K562 (cell line): ENCODE data around the gene ATF4. TPM values are rescaled to one million over a fixed set of nuclear protein-coding genes. Genes with fewer than 3 reads are reported as not detected.

Experiments
- CCNT2 ChIP-seq: IDR thresholded peaks from 2 replicates; pipeline ENCODE4 v1.6.1; 2011; ENCODE audit warnings: borderline replicate concordance, low read depth, mild to moderate bottlenecking, moderate library complexity, mixed read lengths, low read length; ENCODE audit not compliant: insufficient read length; ENCODE audit errors: extremely low read depth
- CTBP1 ChIP-seq: fragments of 450-650 bp; IDR thresholded peaks from 2 replicates; pipeline ENCODE4 v1.6.1; 2016; ENCODE audit warnings: borderline replicate concordance
- DDX20 ChIP-seq: fragments of 450-650 bp; IDR thresholded peaks from 2 replicates; pipeline ENCODE4 v1.6.1; 2016; ENCODE audit warnings: missing genetic modification characterization, low read depth, mild to moderate bottlenecking, missing compliant biosample characterization, moderate library complexity
- DLX4 ChIP-seq: fragments of 250-450 bp; sonication (Bioruptor Pico); IDR thresholded peaks from 2 replicates; pipeline ENCODE4 v1.6.1; 2021; ENCODE audit warnings: mild to moderate bottlenecking
- LCOR ChIP-seq: sonication (generic); formaldehyde crosslinking; IDR thresholded peaks from 2 replicates; pipeline ENCODE4 v1.8.0; 2022; ENCODE audit warnings: mild to moderate bottlenecking, missing genetic modification reagents
- PHF20 ChIP-seq: fragments of 450-650 bp; IDR thresholded peaks from 2 replicates; pipeline ENCODE4 v1.6.1; 2018; ENCODE audit not compliant: partially characterized antibody
- SMARCA5 ChIP-seq: fragments of 450-650 bp; IDR thresholded peaks from 2 replicates; pipeline ENCODE4 v1.6.1; 2016
- THAP12 ChIP-seq: fragments of 250-450 bp; sonication (Bioruptor Pico); IDR thresholded peaks from 2 replicates; pipeline ENCODE4 v1.9.0; 2021; ENCODE audit warnings: mild to moderate bottlenecking, inconsistent platforms
- UBTF ChIP-seq, 2 experiments: IDR thresholded peaks; 2 replicates each; pipeline ENCODE4 v1.6.1; 2012; ENCODE audit warnings: improper control_type of control experiment in 2 of 2, low read depth in 2 of 2, low read length in 2 of 2, borderline replicate concordance in 1 of 2
- ZFP91 ChIP-seq: sonication (generic); formaldehyde crosslinking; IDR thresholded peaks from 2 replicates; pipeline ENCODE4 v1.8.0; 2022; ENCODE audit warnings: mild to moderate bottlenecking, missing genetic modification reagents
- ZNF165 ChIP-seq: fragments of 250-450 bp; sonication (Bioruptor Pico); IDR thresholded peaks from 2 replicates; pipeline ENCODE4 v1.4.0; 2020; ENCODE audit warnings: borderline replicate concordance
- polyA plus RNA-seq, 8 experiments: library from polyadenylated mRNA; depleted of rRNA in 4 of 8; stranded (reverse) in 5 of 8; unstranded in 3 of 8; fragments of >200 nt; fragmentation: Nextera tagmentation in 2 of 8; fragmentation: Illumina TruSeq in 1 of 8; extraction: Ambion mirVana in 2 of 8; extraction: Trizol in 1 of 8; gene quantifications; 2 replicates each; pipeline versions ENCODE4 v1.2.1 to v1.2.3, GENCODE V29; 2011 to 2014; ENCODE audit warnings: inconsistent platforms in 1 of 8, missing spikeins in 1 of 8
- total RNA-seq, 7 experiments: library from RNA; depleted of rRNA in 6 of 7; stranded (reverse); fragments of >200 nt in 6 of 7; fragmentation: Illumina TruSeq in 2 of 7; extraction: Trizol in 2 of 7; gene quantifications; 2 replicates each; pipeline versions ENCODE4 v1.2.1 to v1.2.3, GENCODE V29; 2011 to 2021; ENCODE audit warnings: low replicate concordance in 1 of 7
- TF ChIP-seq, protein P1 (sequence below): fragments of 250-450 bp; sonication (Bioruptor Pico); IDR thresholded peaks from 2 replicates; pipeline ENCODE4 v1.5.0; 2021; ENCODE audit warnings: mild to moderate bottlenecking, borderline replicate concordance
- TF ChIP-seq, protein P2 (sequence below): fragments of 250-450 bp; sonication (Bioruptor Pico); IDR thresholded peaks from 2 replicates; pipeline ENCODE4 v1.4.0; 2020; ENCODE audit warnings: mild to moderate bottlenecking, moderate library complexity

ATF4 gene
- total and polyA plus RNA-seq, 9 of the 15 experiments (the other 6 are each of a cell fraction or from before 2014, with no cell fraction given): 93.1 to 723 (median 355) TPM

- TF ChIP-seq, protein P1, sequence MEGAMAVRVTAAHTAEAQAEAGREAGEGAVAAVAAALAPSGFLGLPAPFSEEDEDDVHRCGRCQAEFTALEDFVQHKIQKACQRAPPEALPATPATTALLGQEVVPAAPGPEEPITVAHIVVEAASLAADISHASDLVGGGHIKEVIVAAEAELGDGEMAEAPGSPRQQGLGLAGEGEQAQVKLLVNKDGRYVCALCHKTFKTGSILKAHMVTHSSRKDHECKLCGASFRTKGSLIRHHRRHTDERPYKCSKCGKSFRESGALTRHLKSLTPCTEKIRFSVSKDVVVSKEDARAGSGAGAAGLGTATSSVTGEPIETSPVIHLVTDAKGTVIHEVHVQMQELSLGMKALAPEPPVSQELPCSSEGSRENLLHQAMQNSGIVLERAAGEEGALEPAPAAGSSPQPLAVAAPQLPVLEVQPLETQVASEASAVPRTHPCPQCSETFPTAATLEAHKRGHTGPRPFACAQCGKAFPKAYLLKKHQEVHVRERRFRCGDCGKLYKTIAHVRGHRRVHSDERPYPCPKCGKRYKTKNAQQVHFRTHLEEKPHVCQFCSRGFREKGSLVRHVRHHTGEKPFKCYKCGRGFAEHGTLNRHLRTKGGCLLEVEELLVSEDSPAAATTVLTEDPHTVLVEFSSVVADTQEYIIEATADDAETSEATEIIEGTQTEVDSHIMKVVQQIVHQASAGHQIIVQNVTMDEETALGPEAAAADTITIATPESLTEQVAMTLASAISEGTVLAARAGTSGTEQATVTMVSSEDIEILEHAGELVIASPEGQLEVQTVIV (CRISPR knock-in tag): no peak
- TF ChIP-seq THAP12 (CRISPR knock-in tag) (0 out of 2 replicates have a peak, but pooled peaks have one; percentile 22), ZFP91 (CRISPR knock-in tag) (no peak), PHF20 (peak; percentile 34), CTBP1 (peak; percentile 17; the same call in 1 of the 2 replicates), DDX20 (tag) (no peak), SMARCA5 (no peak), DLX4 (CRISPR knock-in tag) (no peak), UBTF (IDR thresholded peaks at IDR 0.05; ENCODE audit: borderline replicate concordance in 1 of 2, low read depth in 2 of 2, low read length in 2 of 2) (peak in 1 of 2 experiments; percentile 88; a peak in 2 of 4 replicates), CCNT2 (no peak), LCOR (peak; percentile 39; the same call in 1 of the 2 replicates), ZNF165 (CRISPR knock-in tag) (no peak)
- TF ChIP-seq, protein P2, sequence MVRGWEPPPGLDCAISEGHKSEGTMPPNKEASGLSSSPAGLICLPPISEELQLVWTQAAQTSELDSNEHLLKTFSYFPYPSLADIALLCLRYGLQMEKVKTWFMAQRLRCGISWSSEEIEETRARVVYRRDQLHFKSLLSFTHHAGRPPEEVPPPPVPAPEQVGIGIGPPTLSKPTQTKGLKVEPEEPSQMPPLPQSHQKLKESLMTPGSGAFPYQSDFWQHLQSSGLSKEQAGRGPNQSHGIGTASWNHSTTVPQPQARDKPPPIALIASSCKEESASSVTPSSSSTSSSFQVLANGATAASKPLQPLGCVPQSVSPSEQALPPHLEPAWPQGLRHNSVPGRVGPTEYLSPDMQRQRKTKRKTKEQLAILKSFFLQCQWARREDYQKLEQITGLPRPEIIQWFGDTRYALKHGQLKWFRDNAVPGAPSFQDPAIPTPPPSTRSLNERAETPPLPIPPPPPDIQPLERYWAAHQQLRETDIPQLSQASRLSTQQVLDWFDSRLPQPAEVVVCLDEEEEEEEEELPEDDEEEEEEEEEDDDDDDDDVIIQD (CRISPR knock-in tag): no peak
Observed at GRCh38 chr22:39532215-39533073, 12.1 kb downstream of the ATF4 start, which contains the start of gene RPS19BP1 (continued).
